Measurements from ENCODE around the gene ABCC1. TPM values are rescaled to one million over a fixed set of nuclear protein-coding genes. Genes with fewer than 3 reads are reported as not detected.

The ABCC1 gene
- total and polyA plus RNA-seq, 2 of the 8 experiments (the other 6 are each of a cell fraction or from before 2014, with no cell fraction given), result 42.6 to 66.8 TPM

- Histone ChIP-seq H3K23me2 (ENCODE audit: low read depth, low read length) (peaks cover 14% of the 10 kb centered on the region), H3K79me1 (ENCODE audit: low read depth, low read length) (peaks cover 3% of the 10 kb centered on the region), H3K27ac (ENCODE audit: low read depth, low read length) (no peak overlapping the region), H3K4ac (replicated peaks; ENCODE audit: insufficient read length, low read depth, low read length) (no peak overlapping the region), H2AK5ac (ENCODE audit: low read depth, low read length) (no peak overlapping the region), H3K27me3 (replicated peaks in 1 of 4; ENCODE audit: control insufficient read depth in 3 of 4, extremely low read depth in 1 of 4, insufficient read depth in 3 of 4, low read length in 3 of 4) (no peaks in the 10 kb centered on the region), H2AFZ (ENCODE audit: low read length) (peak overlapping the region; percentile 64), H3K79me2 (ENCODE audit: control insufficient read depth in 1 of 2, insufficient read depth in 2 of 2, low read length in 2 of 2) (peaks cover 31 to 46% of the 10 kb centered on the region in 2 experiments), H3K36me3 (ENCODE audit: control insufficient read depth in 2 of 4, insufficient read depth in 4 of 4, low read length in 3 of 4) (no peaks in the 10 kb centered on the region), H3K23ac (ENCODE audit: insufficient read length) (no peak overlapping the region), H4K5ac (ENCODE audit: insufficient read length, low read depth, low read length) (no peak overlapping the region), H2BK120ac (replicated peaks; ENCODE audit: low read depth, low read length) (peak overlapping the region; percentile 73), H3K14ac (ENCODE audit: insufficient read length) (no peak overlapping the region), H3K9ac (replicated peaks in 1 of 4; ENCODE audit: extremely low read depth in 1 of 4, low read depth in 3 of 4, low read length in 3 of 4) (peak overlapping the region in 3 of 4 experiments; percentile 45 to 68 (median 53); a peak in 4 of 7 replicates), H2BK20ac (ENCODE audit: low read length) (peak overlapping the region; percentile 48; the same call in 1 of the 2 replicates), H3K56ac (replicated peaks; ENCODE audit: insufficient read length, low read depth, low read length) (no peak overlapping the region), H2BK15ac (ENCODE audit: low read length) (no peak overlapping the region), H3K4me2 (ENCODE audit: insufficient read depth in 1 of 2, low read depth in 2 of 2, low read length in 2 of 2) (peak overlapping the region; percentile 83 to 96), H3K9me3 (ENCODE audit: insufficient read depth in 2 of 2, low read depth in 1 of 2, low read length in 1 of 2) (no peaks in the 10 kb centered on the region), H3K18ac (ENCODE audit: extremely low read depth, low read length) (peak overlapping the region; percentile 62), H4K91ac (replicated peaks; ENCODE audit: insufficient read length, low read length) (peak overlapping the region; percentile 59), H2BK12ac (ENCODE audit: low read depth, low read length) (no peak overlapping the region), H3K4me3 (ENCODE audit: extremely low read depth in 1 of 4, insufficient read depth in 2 of 4, low read depth in 3 of 4, low read length in 4 of 4) (peak overlapping the region; percentile 58 to 83 (median 68)), H4K8ac (ENCODE audit: extremely low read depth, insufficient read depth, low read length) (peak overlapping the region; percentile 81), H2BK5ac (ENCODE audit: low read depth, low read length) (0 out of 2 replicates have a peak overlapping the region, but pooled peaks have one; percentile 24), H3K4me1 (replicated peaks in 1 of 4; ENCODE audit: control insufficient read depth in 3 of 4, insufficient read depth in 4 of 4, low read length in 3 of 4) (peaks cover 0 to 7% (median 1%) of the 10 kb centered on the region in 4 experiments; a peak in 2 of 7 replicates), H4K20me1 (replicated peaks in 1 of 2; ENCODE audit: control insufficient read depth in 1 of 2, insufficient read depth in 2 of 2, low read length in 2 of 2) (peaks cover 0 to 8% of the 10 kb centered on the region in 2 experiments)
- POLR2A ChIA-PET (ENCODE audit: partially characterized antibody), result interaction anchor here (0.9 to 1.1 kb wide), 3 partner anchors 9 to 22 kb away, joined by 3 to 4 read pairs (median 3); no protein-coding TSS in a partner anchor
- DNase-seq (ENCODE audit: low read depth in 1 of 2, low spot score in 2 of 2) (no peak), FAIRE-seq (no peak)
- 82% methylated on average over 18 of the region's 18 CpGs; no CpG with 5 or more reads in 1 of the 2 experiments for WGBS, 2 experiments (ENCODE audit: extremely low coverage in 1 of 2, insufficient coverage in 1 of 2, insufficient read length in 1 of 2, insufficient replicate concordance in 2 of 2, low coverage in 1 of 2, low lambda C conversion rate in 2 of 2, missing lambda C conversion rate in 1 of 2)
- CTCF ChIA-PET (ENCODE audit: partially characterized antibody), result interaction anchor here (1.9 kb wide), 1 partner anchor 10 kb away, joined by 4 read pairs; no protein-coding TSS in a partner anchor
Observed at GRCh38 chr16:15948532-15949209, 745 bp upstream of the ABCC1 start.
